ENCODE data around the gene ACSL6. TPM values are rescaled to one million over a fixed set of nuclear protein-coding genes. Genes with fewer than 3 reads are reported as not detected.

The ACSL6 gene
- total RNA-seq, 1 donor from 2014 or later = not detected

GRCh38 chr5:132012371-132013005, 1.0 kb upstream of the ACSL6 start:
- Mint-ChIP-seq H3K4me3 (peak overlapping the region; percentile 38), H3K27me3 (ENCODE audit: low read depth) (peaks cover 92% of the 10 kb centered on the region), H3K36me3 (no peaks in the 10 kb centered on the region), H3K4me1 (no peaks in the 10 kb centered on the region), H3K27ac (no peak overlapping the region), H3K9me3 (no peaks in the 10 kb centered on the region)
- DNase-seq (ENCODE audit: low spot score in 2 of 2, unreplicated experiment in 2 of 2) = peak; percentile 74 to 89
- no peak for TF ChIP-seq CTCF (IDR thresholded peaks at IDR 0.05; ENCODE audit: unreplicated experiment)

- Mint-ChIP-seq H3K27me3 (ENCODE audit: low read depth) (peaks cover 78% of the 10 kb centered on the region), H3K4me3 (peak overlapping the region; percentile 60), H3K4me1 (no peaks in the 10 kb centered on the region), H3K9me3 (no peaks in the 10 kb centered on the region), H3K27ac (no peak overlapping the region), H3K36me3 (no peaks in the 10 kb centered on the region)
- TF ChIP-seq CTCF (IDR thresholded peaks at IDR 0.05; ENCODE audit: unreplicated experiment) = no peak
- DNase-seq (ENCODE audit: low spot score in 2 of 2, unreplicated experiment in 2 of 2) = peak in 1 of 2 experiments; percentile 26
Observed at GRCh38 chr5:132010989-132011621, 353 bp downstream of the ACSL6 start.

- Mint-ChIP-seq H3K27ac (no peak overlapping the region), H3K9me3 (no peaks in the 10 kb centered on the region), H3K4me3 (peak overlapping the region; percentile 60), H3K27me3 (ENCODE audit: low read depth) (peaks cover 73% of the 10 kb centered on the region), H3K36me3 (no peaks in the 10 kb centered on the region), H3K4me1 (no peaks in the 10 kb centered on the region)
- DNase-seq (ENCODE audit: low spot score in 2 of 2, unreplicated experiment in 2 of 2) = no peak
- no peak for TF ChIP-seq CTCF (IDR thresholded peaks at IDR 0.05; ENCODE audit: unreplicated experiment)
Observed at GRCh38 chr5:132010645-132010988, 841 bp downstream of the ACSL6 start.

- no peaks in the 10 kb centered on the region for H3K4me1 Mint-ChIP-seq
- H3K36me3 Mint-ChIP-seq = no peaks in the 10 kb centered on the region
- H3K27me3 Mint-ChIP-seq (ENCODE audit: low read depth) = peaks cover 65% of the 10 kb centered on the region
Observed at GRCh38 chr5:132009706-132010405, 1.6 kb downstream of the ACSL6 start.

More at GRCh38 chr5:132009706-132010405, 1.6 kb downstream of the ACSL6 start:
- DNase-seq (ENCODE audit: low spot score in 2 of 2, unreplicated experiment in 2 of 2) = no peak
- Mint-ChIP-seq H3K4me3 (peak overlapping the region; percentile 60), H3K9me3 (no peaks in the 10 kb centered on the region), H3K27ac (no peak overlapping the region)
- TF ChIP-seq CTCF (IDR thresholded peaks at IDR 0.05; ENCODE audit: unreplicated experiment) = no peak
